HL-60 (cell line): ENCODE measurements around the gene CNOT8.

Source experiments
- DNase-seq, 2 experiments: peaks; one replicate each; pipeline ENCODE4 v3.0.0-alpha.2; 2010 to 2020; ENCODE audit warnings: low read depth in 1 of 2, low spot score in 1 of 2
- H3K27ac ChIP-seq: fragments of 250-450 bp; sonication (Bioruptor Pico); replicated peaks from 2 replicates; pipeline ENCODE4 v1.5.1; 2020; ENCODE audit warnings: mild to moderate bottlenecking, moderate library complexity
- H3K27me3 ChIP-seq: fragments of 250-450 bp; sonication (Bioruptor Pico); 2 replicates; pipeline ENCODE4 v1.5.1; 2021; ENCODE audit warnings: mild to moderate bottlenecking, moderate library complexity; ENCODE audit not compliant: insufficient read depth, poor library complexity, severe bottlenecking
- H3K4me3 ChIP-seq: replicated peaks from 2 replicates; pipeline ENCODE4 v1.5.1; 2011; ENCODE audit warnings: mild to moderate bottlenecking, control low read depth, low read length; ENCODE audit not compliant: insufficient read depth
- CTCF ChIP-seq: IDR thresholded peaks from one replicate; pipeline ENCODE4 v1.5.1; 2011; ENCODE audit warnings: low read length, control low read depth, inconsistent platforms; ENCODE audit not compliant: insufficient read depth
- GABPA ChIP-seq: IDR thresholded peaks from 2 replicates; pipeline ENCODE4 v1.6.1; 2012; ENCODE audit warnings: low read depth
- POLR2AphosphoS5 ChIP-seq: IDR thresholded peaks from 2 replicates; pipeline ENCODE4 v1.6.1; 2012; ENCODE audit warnings: low read depth
- REST ChIP-seq: IDR thresholded peaks from 2 replicates; pipeline ENCODE4 v1.6.1; 2012; ENCODE audit warnings: low read depth; ENCODE audit not compliant: insufficient replicate concordance
- SPI1 ChIP-seq: IDR thresholded peaks from 2 replicates; pipeline ENCODE4 v1.6.1; 2012; ENCODE audit warnings: low read depth, mild to moderate bottlenecking, borderline replicate concordance

The CNOT8 gene

GRCh38 chr5:154849264-154849785 is 9.1 kb upstream of the CNOT8 start:
- Histone ChIP-seq H3K27me3 (no peaks in the 10 kb centered on the region), H3K27ac (peak overlapping the region; percentile 46), H3K4me3 (no peak overlapping the region)
- TF ChIP-seq GABPA, result no peak
- TF ChIP-seq SPI1, result no peak
- TF ChIP-seq CTCF, result no peak
- no peak for TF ChIP-seq POLR2AphosphoS5
- TF ChIP-seq REST, result no peak
- no peak for DNase-seq

GRCh38 chr5:154849791-154850201 is 8.6 kb upstream of the CNOT8 start:
- Histone ChIP-seq H3K27ac (peak overlapping the region; percentile 46), H3K4me3 (no peak overlapping the region), H3K27me3 (no peaks in the 10 kb centered on the region)
- DNase-seq, result peak in 1 of 2 experiments; percentile 82
- TF ChIP-seq REST (no peak), CTCF (no peak)

GRCh38 chr5:154850255-154851062 is 8.0 kb upstream of the CNOT8 start, which contains the start of gene FAXDC2:
Gene FAXDC2, minus strand, starts transcription at chr5:154850603. Its CDS starts 12,425 bp downstream, at chr5:154838178.
- TF ChIP-seq SPI1, result no peak
- TF ChIP-seq GABPA, result no peak
- no peak for TF ChIP-seq REST
- TF ChIP-seq POLR2AphosphoS5, result no peak
- no peak for TF ChIP-seq CTCF
- peak; percentile 37 to 45 for DNase-seq
- no peak within 1 kb of the TSS for H3K4me3 ChIP-seq
- no peaks in the 10 kb centered on the region for H3K27me3 ChIP-seq
- peak within 1 kb of the TSS; percentile 46 for H3K27ac ChIP-seq
